SU-DHL-6 (cell line): Measurements from ENCODE around the gene TBP.

Source experiments
- EZH2phosphoT487 ChIP-seq: fragments of 200-600 bp; sonication (generic), shearing (Covaris generic); conservative IDR thresholded peaks from 2 replicates; pipeline ENCODE4 v1.6.1; 2018; ENCODE audit warnings: mild to moderate bottlenecking, antibody characterized with exemption, low read length, moderate library complexity, mixed read lengths
- TF ChIP-seq, protein P1 (sequence below): fragments of 200-600 bp; sonication (generic); IDR thresholded peaks from one replicate; pipeline ENCODE4 v1.5.1; 2017; ENCODE audit warnings: antibody characterized with exemption, mild to moderate bottlenecking, low read length, moderate library complexity; ENCODE audit not compliant: insufficient read depth, poor library complexity, severe bottlenecking

- TF ChIP-seq, protein P1, sequence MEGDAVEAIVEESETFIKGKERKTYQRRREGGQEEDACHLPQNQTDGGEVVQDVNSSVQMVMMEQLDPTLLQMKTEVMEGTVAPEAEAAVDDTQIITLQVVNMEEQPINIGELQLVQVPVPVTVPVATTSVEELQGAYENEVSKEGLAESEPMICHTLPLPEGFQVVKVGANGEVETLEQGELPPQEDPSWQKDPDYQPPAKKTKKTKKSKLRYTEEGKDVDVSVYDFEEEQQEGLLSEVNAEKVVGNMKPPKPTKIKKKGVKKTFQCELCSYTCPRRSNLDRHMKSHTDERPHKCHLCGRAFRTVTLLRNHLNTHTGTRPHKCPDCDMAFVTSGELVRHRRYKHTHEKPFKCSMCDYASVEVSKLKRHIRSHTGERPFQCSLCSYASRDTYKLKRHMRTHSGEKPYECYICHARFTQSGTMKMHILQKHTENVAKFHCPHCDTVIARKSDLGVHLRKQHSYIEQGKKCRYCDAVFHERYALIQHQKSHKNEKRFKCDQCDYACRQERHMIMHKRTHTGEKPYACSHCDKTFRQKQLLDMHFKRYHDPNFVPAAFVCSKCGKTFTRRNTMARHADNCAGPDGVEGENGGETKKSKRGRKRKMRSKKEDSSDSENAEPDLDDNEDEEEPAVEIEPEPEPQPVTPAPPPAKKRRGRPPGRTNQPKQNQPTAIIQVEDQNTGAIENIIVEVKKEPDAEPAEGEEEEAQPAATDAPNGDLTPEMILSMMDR, result no peak
- no peak for TF ChIP-seq EZH2phosphoT487
These were observed 596 bp upstream of the TBP start for GRCh38 chr6:170553534-170554012.
